Upper lobe of left lung (tissue), 4 donors: ENCODE data around the gene TMTC2.
"Not testable (repeated sequence)": the region's sequence is repeated elsewhere in the genome, so short reads cannot be mapped to it uniquely, and the experiment has no call there.

Source experiments
- CTCF ChIP-seq, 6 experiments: fragments of 450-650 bp in 4 of 6; fragments of 200-600 bp in 2 of 6; sonication (generic) in 2 of 6; IDR thresholded peaks; one replicate each; pipeline ENCODE4 v1.5.1; 2016 to 2019; ENCODE audit warnings: antibody characterized with exemption in 6 of 6
- EP300 ChIP-seq, 4 donors: sonication (generic); formaldehyde crosslinking; IDR thresholded peaks; one replicate each; pipeline ENCODE4 v1.5.1; 2017; ENCODE audit warnings: antibody characterized with exemption in 4 of 4, control low read depth in 2 of 4
- POLR2A ChIP-seq, 4 donors: fragments of 450-650 bp; IDR thresholded peaks; one replicate each; pipeline ENCODE4 v1.5.1; 2016 to 2017; ENCODE audit warnings: antibody characterized with exemption in 4 of 4, mild to moderate bottlenecking in 2 of 4
- POLR2AphosphoS5 ChIP-seq, 2 donors: sonication (generic); formaldehyde crosslinking; IDR thresholded peaks; one replicate each; pipeline ENCODE4 v1.5.1; 2017; ENCODE audit warnings: antibody characterized with exemption in 2 of 2

GRCh38 chr12:83117926-83118325 lies 431.2 kb downstream of the TMTC2 start:
- TF ChIP-seq CTCF, POLR2AphosphoS5, POLR2A, EP300 (IDR thresholded peaks at IDR 0.05): not testable (repeated sequence)
